Measurements from ENCODE around the gene PRRC1. TPM values are rescaled to one million over a fixed set of nuclear protein-coding genes. Genes with fewer than 3 reads are reported as not detected.

Gene PRRC1
- total RNA-seq, 2 donors from 2014 or later = 37.0 to 44.0 TPM

DNA sequence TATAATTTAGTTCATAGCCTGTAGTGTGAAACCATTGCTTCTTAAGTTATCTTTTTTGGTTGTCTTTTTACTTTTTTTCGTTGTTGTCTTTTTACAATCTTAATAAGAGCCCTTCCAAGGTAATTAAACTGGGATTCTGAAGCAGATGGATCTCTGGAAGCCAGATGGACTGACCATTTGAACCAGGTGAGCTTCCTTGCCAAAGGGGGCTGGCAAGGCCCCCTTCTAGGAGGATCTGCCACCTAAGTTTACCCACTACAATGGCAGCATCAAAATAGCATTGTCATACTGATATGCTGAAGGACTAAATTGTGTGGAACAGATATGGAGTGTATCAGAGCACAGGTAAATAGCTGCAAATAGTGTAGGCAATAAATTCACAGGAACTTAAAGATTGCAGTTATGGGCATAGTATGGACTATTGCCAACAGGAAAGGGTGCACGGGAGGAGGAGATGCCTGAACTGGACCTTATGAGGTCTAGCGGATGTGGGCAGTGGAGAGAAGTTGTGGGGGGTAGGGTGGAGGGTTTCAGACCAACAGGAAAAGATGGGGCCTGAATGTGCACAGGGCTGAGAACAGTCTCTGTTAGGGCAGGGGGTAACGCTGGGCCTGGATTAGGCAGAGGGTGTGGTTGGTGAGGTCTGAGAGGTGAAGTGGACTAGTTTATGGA is 69.9 kb downstream of the PRRC1 start:
- H3K4me1 ChIP-seq (replicated peaks) = no peaks in the 10 kb centered on the region
- H3K36me3 ChIP-seq = no peaks in the 10 kb centered on the region
- no peak overlapping the region for H3K27ac ChIP-seq
- intact Hi-C loops (cut with DNase I) = no loop called here
- no peaks in the 10 kb centered on the region for H3K9me3 ChIP-seq
- H3K27me3 ChIP-seq (replicated peaks; ENCODE audit: insufficient read depth) = no peaks in the 10 kb centered on the region
- no peak for TF ChIP-seq POLR2A (IDR thresholded peaks at IDR 0.05)
- TF ChIP-seq, protein P1, sequence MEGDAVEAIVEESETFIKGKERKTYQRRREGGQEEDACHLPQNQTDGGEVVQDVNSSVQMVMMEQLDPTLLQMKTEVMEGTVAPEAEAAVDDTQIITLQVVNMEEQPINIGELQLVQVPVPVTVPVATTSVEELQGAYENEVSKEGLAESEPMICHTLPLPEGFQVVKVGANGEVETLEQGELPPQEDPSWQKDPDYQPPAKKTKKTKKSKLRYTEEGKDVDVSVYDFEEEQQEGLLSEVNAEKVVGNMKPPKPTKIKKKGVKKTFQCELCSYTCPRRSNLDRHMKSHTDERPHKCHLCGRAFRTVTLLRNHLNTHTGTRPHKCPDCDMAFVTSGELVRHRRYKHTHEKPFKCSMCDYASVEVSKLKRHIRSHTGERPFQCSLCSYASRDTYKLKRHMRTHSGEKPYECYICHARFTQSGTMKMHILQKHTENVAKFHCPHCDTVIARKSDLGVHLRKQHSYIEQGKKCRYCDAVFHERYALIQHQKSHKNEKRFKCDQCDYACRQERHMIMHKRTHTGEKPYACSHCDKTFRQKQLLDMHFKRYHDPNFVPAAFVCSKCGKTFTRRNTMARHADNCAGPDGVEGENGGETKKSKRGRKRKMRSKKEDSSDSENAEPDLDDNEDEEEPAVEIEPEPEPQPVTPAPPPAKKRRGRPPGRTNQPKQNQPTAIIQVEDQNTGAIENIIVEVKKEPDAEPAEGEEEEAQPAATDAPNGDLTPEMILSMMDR (IDR thresholded peaks at IDR 0.05) = no peak
- TF ChIP-seq POLR2AphosphoS5 (IDR thresholded peaks at IDR 0.05) = no peak
- DNase-seq (ENCODE audit: low spot score) = no peak
- WGBS = 65% methylated on average over 4 of the region's 4 CpGs
- H3K4me3 ChIP-seq = no peak overlapping the region

DNA sequence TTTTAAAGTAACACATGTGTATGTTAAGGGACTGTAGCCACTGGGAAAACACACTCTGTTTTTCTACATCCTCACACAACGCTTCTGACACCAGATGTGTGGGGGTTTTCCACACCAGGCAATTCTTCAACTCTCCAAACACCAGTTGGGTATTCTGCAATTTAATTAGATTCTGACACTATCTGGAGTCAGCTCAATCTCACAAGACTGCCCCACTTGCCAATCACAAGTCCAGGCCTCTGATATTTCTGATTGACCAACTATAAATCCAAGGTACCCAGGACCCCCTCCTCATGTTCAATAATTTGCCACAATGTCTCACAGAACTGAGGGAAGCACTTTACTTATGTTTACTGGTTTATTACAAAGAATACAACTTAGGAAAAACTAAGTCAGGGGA is 70.9 kb downstream of the PRRC1 start:
- intact Hi-C loops (cut with DNase I) = no loop called here
- DNase-seq (ENCODE audit: low spot score) = no peak
- Histone ChIP-seq H3K36me3 (no peaks in the 10 kb centered on the region), H3K4me3 (no peak overlapping the region), H3K4me1 (replicated peaks) (no peaks in the 10 kb centered on the region), H3K27ac (no peak overlapping the region), H3K27me3 (replicated peaks; ENCODE audit: insufficient read depth) (no peaks in the 10 kb centered on the region), H3K9me3 (no peaks in the 10 kb centered on the region)
- TF ChIP-seq POLR2AphosphoS5 (IDR thresholded peaks at IDR 0.05) (no peak), POLR2A (IDR thresholded peaks at IDR 0.05) (no peak)
- TF ChIP-seq, protein P1 (IDR thresholded peaks at IDR 0.05) = no peak
- WGBS = 93% methylated on average over 1 of the region's 1 CpG

DNA sequence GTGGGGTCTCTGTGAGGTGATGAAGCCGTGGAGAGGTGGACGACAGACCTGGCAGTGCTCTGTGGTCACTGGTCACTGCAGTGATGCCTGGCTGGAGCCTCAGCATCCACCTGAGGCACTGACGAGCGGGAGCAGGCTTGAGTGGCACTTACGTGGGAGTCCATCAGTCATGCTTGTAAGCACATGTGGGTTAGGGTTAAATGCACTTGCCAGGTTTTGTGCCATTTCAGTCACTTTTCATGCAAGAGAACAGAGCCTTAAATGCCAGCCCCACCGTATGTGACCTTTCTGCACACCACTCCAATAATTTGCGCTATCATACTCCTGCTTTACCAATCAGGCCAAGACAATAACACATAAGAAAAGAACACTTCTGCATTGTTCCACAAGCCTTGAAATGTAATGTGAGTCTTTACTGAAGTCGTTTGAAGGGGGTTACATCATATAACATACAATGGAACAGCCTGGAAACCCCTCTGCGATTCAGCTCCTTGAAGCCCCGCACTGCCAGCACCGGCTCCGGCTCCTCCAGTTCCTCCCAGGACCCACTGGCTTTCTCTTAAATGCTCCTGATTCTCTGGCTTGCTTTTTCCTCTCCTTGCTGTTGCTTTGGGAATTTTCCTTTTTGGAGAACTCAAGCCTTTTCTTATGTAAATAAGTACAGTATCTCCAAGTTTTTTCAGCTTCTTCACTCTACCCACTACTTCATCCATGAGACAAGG is 72.0 kb downstream of the PRRC1 start:
- intact Hi-C loops (cut with DNase I) = no loop called here
- H3K9me3 ChIP-seq = no peaks in the 10 kb centered on the region
- TF ChIP-seq POLR2A (IDR thresholded peaks at IDR 0.05) (no peak), POLR2AphosphoS5 (IDR thresholded peaks at IDR 0.05) (no peak)
- TF ChIP-seq, protein P1 (IDR thresholded peaks at IDR 0.05) = no peak
- no peak for DNase-seq (ENCODE audit: low spot score)
- H3K27me3 ChIP-seq (replicated peaks; ENCODE audit: insufficient read depth) = no peaks in the 10 kb centered on the region
- no peaks in the 10 kb centered on the region for H3K4me1 ChIP-seq (replicated peaks)
- no peak overlapping the region for H3K27ac ChIP-seq
- no peak overlapping the region for H3K4me3 ChIP-seq
- WGBS = 82% methylated on average over 12 of the region's 12 CpGs
- H3K36me3 ChIP-seq = no peaks in the 10 kb centered on the region

DNA sequence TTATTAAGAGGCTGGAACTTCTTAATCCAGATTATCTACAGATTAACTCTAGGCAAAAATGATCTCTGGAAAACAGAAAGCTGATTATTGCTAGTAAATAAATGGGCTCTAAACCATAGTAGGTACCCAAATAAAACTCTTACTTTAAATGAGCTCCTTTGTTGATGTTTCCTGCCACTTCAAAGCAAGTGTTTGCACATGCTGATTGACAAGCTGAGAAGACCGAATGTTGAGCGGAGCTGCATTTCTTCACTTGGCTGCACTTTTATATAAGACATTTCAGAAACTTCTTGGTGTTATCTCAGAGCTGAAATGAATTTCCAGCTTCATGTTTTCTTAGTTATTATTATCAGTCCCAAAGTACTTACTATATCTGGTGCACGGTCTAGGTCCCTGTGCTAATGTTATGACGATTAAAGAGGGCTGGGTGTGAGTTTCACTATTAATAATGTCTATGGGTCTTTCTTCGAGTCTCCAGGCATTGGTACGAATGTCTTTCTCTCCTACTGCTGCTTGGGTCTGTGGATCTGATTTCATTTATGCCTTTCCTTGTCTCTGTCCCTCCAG is 72.8 kb downstream of the PRRC1 start:
- WGBS = 86% methylated on average over 6 of the region's 6 CpGs
- intact Hi-C loops (cut with DNase I) = no loop called here
- no peaks in the 10 kb centered on the region for H3K4me1 ChIP-seq (replicated peaks)
- no peaks in the 10 kb centered on the region for H3K27me3 ChIP-seq (replicated peaks; ENCODE audit: insufficient read depth)
- H3K9me3 ChIP-seq = no peaks in the 10 kb centered on the region
- no peak overlapping the region for H3K4me3 ChIP-seq
- TF ChIP-seq POLR2A (IDR thresholded peaks at IDR 0.05) = no peak
- TF ChIP-seq POLR2AphosphoS5 (IDR thresholded peaks at IDR 0.05) = no peak
- TF ChIP-seq, protein P1 (IDR thresholded peaks at IDR 0.05) = no peak
- no peaks in the 10 kb centered on the region for H3K36me3 ChIP-seq
- DNase-seq (ENCODE audit: low spot score) = no peak
- no peak overlapping the region for H3K27ac ChIP-seq

Data from prostate gland (tissue), 2 donors.